Endothelial cell of umbilical vein (primary cell): ENCODE measurements around the gene PRICKLE4. TPM values are rescaled to one million over a fixed set of nuclear protein-coding genes. Genes with fewer than 3 reads are reported as not detected.

ENCODE experiments used
- BruUV-seq: library from RNA; stranded (reverse); fragments of 400-500 nt; replicated peaks from 2 replicates; lab custom pipeline; 2021; lab: Mats Ljungman, UMichigan
- CTCF ChIA-PET: fragments of 300-600, 350-600 bp; sonication (Branson Sonifier 250); formaldehyde crosslinking; loops from one replicate; lab custom pipeline; 2021; ENCODE audit warnings: antibody characterized with exemption, inconsistent platforms; lab: Charles Lee
- POLR2A ChIA-PET: fragments of 300-600, 350-600 bp; sonication (Branson Sonifier 250); formaldehyde crosslinking; loops from one replicate; lab custom pipeline; 2021; ENCODE audit warnings: antibody characterized with exemption, inconsistent platforms; lab: Charles Lee
- DNase-seq: peaks from one replicate; pipeline ENCODE4 v3.0.0-alpha.2; 2011; ENCODE audit warnings: low read depth, low spot score
- FAIRE-seq: peaks from 2 replicates; lab custom pipeline; 2011; peaks lifted over from hg19 to GRCh38; lab: Jason Lieb, UNC
- H2AFZ ChIP-seq: 2 replicates; pipeline ENCODE4 v1.6.0; 2012; ENCODE audit warnings: low read depth, low read length, control low read depth, inconsistent platforms
- H3K27ac ChIP-seq: 2 replicates; pipeline ENCODE4 v1.5.1; 2011; ENCODE audit warnings: low read depth, mild to moderate bottlenecking, control low read depth, low read length, moderate library complexity; ENCODE audit not compliant: insufficient read depth
- H3K27me3 ChIP-seq, 2 experiments: 2 replicates each; pipeline versions ENCODE4 v1.6.0 to v1.6.1; 2011; ENCODE audit warnings: low read length in 2 of 2, mixed read lengths in 1 of 2; ENCODE audit not compliant: control insufficient read depth in 2 of 2, insufficient read depth in 2 of 2
- H3K36me3 ChIP-seq, 2 experiments: 2 replicates in 1 of 2; 3 replicates in 1 of 2; pipeline ENCODE4 v1.5.1; 2011; ENCODE audit warnings: low read length in 2 of 2, mild to moderate bottlenecking in 1 of 2, moderate library complexity in 1 of 2; ENCODE audit not compliant: control insufficient read depth in 2 of 2, insufficient read depth in 2 of 2; ENCODE audit errors: extremely low read depth in 1 of 2
- H3K4me1 ChIP-seq: 3 replicates; pipeline ENCODE4 v1.5.1; 2011; ENCODE audit warnings: mild to moderate bottlenecking, low read length; ENCODE audit not compliant: control insufficient read depth, insufficient read depth; ENCODE audit errors: extremely low read depth
- H3K4me2 ChIP-seq: 2 replicates; pipeline ENCODE4 v1.6.1; 2011; ENCODE audit warnings: low read length, control low read depth, mixed read lengths; ENCODE audit not compliant: insufficient read depth
- H3K4me3 ChIP-seq, 3 experiments: fragments of 200-600 bp in 1 of 3; sonication (generic), shearing (Covaris generic) in 1 of 3; replicated peaks in 1 of 3; 2 replicates each; pipeline ENCODE4 v1.5.1; 2011 to 2016; ENCODE audit warnings: control low read depth in 3 of 3, low read length in 3 of 3, mild to moderate bottlenecking in 2 of 3, inconsistent platforms in 1 of 3, low read depth in 1 of 3, moderate library complexity in 1 of 3; ENCODE audit not compliant: insufficient read depth in 1 of 3
- H3K79me2 ChIP-seq: 2 replicates; pipeline ENCODE4 v1.6.0; 2012; ENCODE audit warnings: low read length, inconsistent platforms; ENCODE audit not compliant: control insufficient read depth, insufficient read depth
- H3K9ac ChIP-seq: replicated peaks from 2 replicates; pipeline ENCODE3; 2011; ENCODE audit warnings: low read length, control low read depth; ENCODE audit not compliant: insufficient read depth; ENCODE audit errors: extremely low read depth
- H3K9me1 ChIP-seq: replicated peaks from 3 replicates; pipeline ENCODE4 v1.6.0; 2011; ENCODE audit warnings: mild to moderate bottlenecking, low read length; ENCODE audit not compliant: control insufficient read depth, insufficient read depth; ENCODE audit errors: extremely low read depth
- H3K9me3 ChIP-seq: replicated peaks from 2 replicates; pipeline ENCODE4 v1.5.1; 2012; ENCODE audit warnings: low read length, inconsistent platforms; ENCODE audit not compliant: control insufficient read depth, insufficient read depth
- H4K20me1 ChIP-seq: replicated peaks from 2 replicates; pipeline ENCODE3; 2011; ENCODE audit warnings: mild to moderate bottlenecking, low read length; ENCODE audit not compliant: control insufficient read depth, insufficient read depth; ENCODE audit errors: extremely low read depth
- CTCF ChIP-seq, 2 donors: IDR thresholded peaks; 1 replicate in 1 of 2; 2 replicates in 1 of 2; pipeline ENCODE4 v1.5.1; 2011; ENCODE audit warnings: low read length in 2 of 2, mild to moderate bottlenecking in 2 of 2, moderate library complexity in 2 of 2, control low read depth in 1 of 2, inconsistent platforms in 1 of 2, low read depth in 1 of 2; ENCODE audit not compliant: insufficient read depth in 1 of 2; ENCODE audit errors: extremely low read depth in 1 of 2
- EZH2 ChIP-seq: IDR thresholded peaks from 2 replicates; pipeline ENCODE4 v1.6.1; 2012; ENCODE audit warnings: borderline replicate concordance, low read depth, mild to moderate bottlenecking, moderate library complexity, low read length, inconsistent platforms; ENCODE audit not compliant: severe bottlenecking
- FOS ChIP-seq: IDR thresholded peaks from 2 replicates; pipeline ENCODE4 v1.6.1; 2011; ENCODE audit warnings: mild to moderate bottlenecking, low read length, moderate library complexity, borderline replicate concordance; ENCODE audit not compliant: insufficient read depth
- GATA2 ChIP-seq: IDR thresholded peaks from 2 replicates; pipeline ENCODE4 v1.7.0; 2011; ENCODE audit warnings: low read depth, mild to moderate bottlenecking, moderate library complexity, mixed read lengths, low read length; ENCODE audit not compliant: insufficient read length, insufficient read depth
- JUN ChIP-seq: IDR thresholded peaks from 2 replicates; pipeline ENCODE4 v1.6.1; 2011; ENCODE audit warnings: borderline replicate concordance, low read depth; ENCODE audit not compliant: insufficient read length, insufficient read depth
- MAX ChIP-seq: IDR thresholded peaks from 2 replicates; pipeline ENCODE4 v1.6.1; 2011; ENCODE audit not compliant: insufficient read depth, insufficient read length
- MYC ChIP-seq: IDR thresholded peaks from one replicate; pipeline ENCODE4 v1.6.1; 2011; ENCODE audit warnings: mild to moderate bottlenecking, low read depth, low read length
- POLR2A ChIP-seq: IDR thresholded peaks from 2 replicates; pipeline ENCODE4 v1.6.1; 2012; ENCODE audit warnings: low read depth, mild to moderate bottlenecking, control low read depth, low read length
- POLR2AphosphoS5 ChIP-seq: IDR thresholded peaks from 2 replicates; pipeline ENCODE4 v1.6.1; 2012; ENCODE audit warnings: low read depth, mild to moderate bottlenecking, control low read depth, low read length, moderate library complexity; ENCODE audit not compliant: insufficient read depth
- dilution Hi-C: fragments of 300-500 bp; cut with MboI; formaldehyde crosslinking; loops from one replicate; pipeline ENCODE4 v1.15.0; 2019; ENCODE audit warnings: low sequenced_read_pairs; ENCODE audit not compliant: extremely low pct_ligation_motif_present
- intact Hi-C: fragments of 100-400 bp; cut with micrococcal nuclease; formaldehyde crosslinking; loops from one replicate; pipeline ENCODE4 v1.10.0; 2022
- polyA plus RNA-seq, 4 experiments: library from polyadenylated mRNA; depleted of rRNA in 3 of 4; stranded (reverse) in 3 of 4; unstranded in 1 of 4; fragments of >200 nt; gene quantifications; 2 replicates each; pipeline versions ENCODE4 v1.2.1 to v1.2.3, GENCODE V29; 2011 to 2012; ENCODE audit warnings: missing spikeins in 1 of 4
- total RNA-seq: library from RNA; stranded (reverse); gene quantifications from 2 replicates; pipeline ENCODE4 v1.2.3, GENCODE V29; 2021

PRICKLE4 gene
- total and polyA plus RNA-seq, 2 donors (not counting 3 experiments of a cell fraction or from before 2014, with no cell fraction given): 1.0 to 3.3 TPM

DNA sequence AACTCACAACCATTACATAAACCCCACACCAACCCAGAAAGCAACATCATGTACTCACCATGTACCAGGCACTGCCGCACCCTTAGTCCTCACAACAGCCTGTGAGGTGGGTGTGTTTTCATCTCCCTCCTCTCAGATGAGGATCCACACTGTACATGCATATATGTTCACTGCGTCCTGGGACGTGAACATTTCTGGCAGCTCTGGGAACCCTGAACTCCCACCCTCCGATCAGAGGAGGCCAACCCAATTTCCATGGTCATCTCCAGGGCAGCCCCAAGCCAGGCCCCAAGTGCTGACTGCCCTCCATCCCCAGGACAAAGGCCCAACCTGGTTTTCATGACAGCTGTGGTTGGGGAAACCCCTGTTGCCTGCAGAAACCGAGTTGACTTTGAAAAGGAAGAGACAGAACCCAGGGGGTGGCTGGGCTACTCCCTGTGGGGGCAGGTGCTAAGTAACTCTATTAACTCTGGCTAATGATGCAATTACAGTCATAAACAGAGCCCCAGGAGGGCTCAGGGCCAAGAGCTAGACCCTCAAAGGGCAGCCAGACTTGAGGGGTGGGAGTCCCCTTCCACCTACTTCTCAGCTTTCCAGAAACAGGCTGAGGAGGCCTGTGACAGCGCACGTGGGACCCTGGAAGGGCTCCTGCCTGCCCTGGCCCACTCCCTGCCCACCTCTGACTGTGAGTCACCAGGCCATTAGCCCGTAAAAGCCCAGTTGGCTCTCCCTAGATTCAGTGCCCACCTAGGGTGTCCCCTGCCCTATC, 47.8 kb upstream of the PRICKLE4 start:
- ChIA-PET CTCF (interaction anchor here (1.8 to 2.2 kb wide), 4 partner anchors 11 to 51 kb away, joined by 5 to 19 read pairs (median 11); no protein-coding TSS in a partner anchor), POLR2A (no interaction called here)
- H3K4me2 ChIP-seq: no peak overlapping the region
- dilution Hi-C loops (no loop called here), intact Hi-C loops (loop anchor here (1.0 kb wide), 1 partner anchor 34 kb away; no protein-coding TSS in a partner anchor)
- no peak overlapping the region for H3K4me3 ChIP-seq
- no peaks in the 10 kb centered on the region for H3K9me3 ChIP-seq
- no peak for FAIRE-seq
- no peak overlapping the region for H3K27ac ChIP-seq
- H4K20me1 ChIP-seq: no peaks in the 10 kb centered on the region
- H3K36me3 ChIP-seq: no peaks in the 10 kb centered on the region
- H3K4me1 ChIP-seq: peaks cover 20% of the 10 kb centered on the region
- no peak for DNase-seq
- no peaks in the 10 kb centered on the region for H3K79me2 ChIP-seq
- no peak for TF ChIP-seq CTCF (IDR thresholded peaks at IDR 0.05; ENCODE audit: extremely low read depth in 1 of 2, insufficient read depth in 1 of 2, low read depth in 1 of 2, low read length in 2 of 2)
- no peak for TF ChIP-seq GATA2
- no peak for TF ChIP-seq MAX
- no peak for TF ChIP-seq EZH2
- TF ChIP-seq FOS: no peak
- no peak for TF ChIP-seq MYC
- no peak for TF ChIP-seq JUN
- no peak for TF ChIP-seq POLR2A
- no peak for TF ChIP-seq POLR2AphosphoS5
- H2AFZ ChIP-seq: no peak overlapping the region
- no peaks in the 10 kb centered on the region for H3K27me3 ChIP-seq
- no TSS peak for BruUV-seq
- no peaks in the 10 kb centered on the region for H3K9me1 ChIP-seq
- H3K9ac ChIP-seq: no peak overlapping the region
